IMR-90 (cell line): ENCODE data around the gene FN3KRP. TPM values are rescaled to one million over a fixed set of nuclear protein-coding genes. Genes with fewer than 3 reads are reported as not detected.
A peak's percentile ranks its signal among the peaks of the same experiment; 100 is the strongest.

Experiments
- ATAC-seq: fragments of 200-7000 bp; cut with Tn5 transposase; 2 replicates; pipeline ENCODE4 v1.9.1; 2020; ENCODE audit warnings: low read depth, mild to moderate bottlenecking, moderate library complexity
- BruUV-seq: library from RNA; stranded (reverse); fragments of 400-500 nt; replicated peaks from 2 replicates; lab custom pipeline; 2021; lab: Mats Ljungman, UMichigan
- CTCF ChIA-PET: fragments of 300-600 bp; formaldehyde crosslinking; extraction: SDS; loops from one replicate; lab custom pipeline; 2021; ENCODE audit warnings: antibody characterized with exemption; lab: Yijun Ruan, JAX
- POLR2A ChIA-PET: fragments of 300-600 bp; sonication (Branson Sonifier 250); formaldehyde crosslinking; loops from one replicate; lab custom pipeline; 2022; ENCODE audit warnings: antibody characterized with exemption; ENCODE audit not compliant: unreplicated experiment; lab: Charles Lee
- DNase-seq: peaks from one replicate; pipeline ENCODE4 v3.0.0; 2013
- H2AFZ ChIP-seq: replicated peaks from 2 replicates; pipeline ENCODE3; 2013; ENCODE audit warnings: low read length, mild to moderate bottlenecking; ENCODE audit not compliant: poor library complexity
- H2AK5ac ChIP-seq: 2 replicates; pipeline ENCODE4 v1.6.1; 2013; ENCODE audit warnings: low read depth, low read length, inconsistent platforms
- H2AK9ac ChIP-seq: replicated peaks from 2 replicates; pipeline ENCODE3; 2013; ENCODE audit warnings: mild to moderate bottlenecking, low read depth, low read length, moderate library complexity; ENCODE audit not compliant: poor library complexity
- H2BK120ac ChIP-seq: 2 replicates; pipeline ENCODE4 v1.6.1; 2013; ENCODE audit warnings: low read depth, low read length, inconsistent platforms
- H2BK15ac ChIP-seq: 3 replicates; pipeline ENCODE4 v1.6.1; 2013; ENCODE audit warnings: low read depth, low read length, inconsistent platforms
- H2BK20ac ChIP-seq: 2 replicates; pipeline ENCODE4 v1.6.1; 2013; ENCODE audit warnings: low read depth, mild to moderate bottlenecking, inconsistent platforms, low read length, moderate library complexity
- H2BK5ac ChIP-seq: 2 replicates; pipeline ENCODE4 v1.6.1; 2013; ENCODE audit warnings: mild to moderate bottlenecking, low read depth, low read length, inconsistent platforms; ENCODE audit not compliant: poor library complexity, severe bottlenecking
- H3K14ac ChIP-seq: replicated peaks from 2 replicates; pipeline ENCODE4 v1.6.1; 2013; ENCODE audit warnings: low read depth, low read length, inconsistent platforms
- H3K18ac ChIP-seq: 2 replicates; pipeline ENCODE4 v1.6.1; 2013; ENCODE audit warnings: low read depth, low read length, control low read depth
- H3K23ac ChIP-seq: 2 replicates; pipeline ENCODE4 v1.6.1; 2013; ENCODE audit warnings: low read depth, low read length, inconsistent platforms
- H3K27ac ChIP-seq: 2 replicates; pipeline ENCODE4 v1.5.1; 2013; ENCODE audit warnings: mild to moderate bottlenecking, control low read depth, low read length; ENCODE audit not compliant: insufficient read depth
- H3K27me3 ChIP-seq: 2 replicates; pipeline ENCODE4 v1.6.1; 2013; ENCODE audit warnings: low read length; ENCODE audit not compliant: control insufficient read depth, insufficient read depth
- H3K36me3 ChIP-seq: 2 replicates; pipeline ENCODE4 v1.6.1; 2013; ENCODE audit warnings: low read length, mixed read lengths; ENCODE audit not compliant: control insufficient read depth, insufficient read depth
- H3K4ac ChIP-seq: 2 replicates; pipeline ENCODE4 v1.6.1; 2013; ENCODE audit warnings: low read depth, low read length, inconsistent platforms
- H3K4me1 ChIP-seq: 2 replicates; pipeline ENCODE4 v1.6.1; 2013; ENCODE audit warnings: low read length, mixed read lengths; ENCODE audit not compliant: control insufficient read depth, insufficient read depth
- H3K4me2 ChIP-seq: 2 replicates; pipeline ENCODE4 v1.6.1; 2013; ENCODE audit warnings: low read depth, mild to moderate bottlenecking, control low read depth, low read length, moderate library complexity
- H3K4me3 ChIP-seq: 2 replicates; pipeline ENCODE4 v1.5.1; 2013; ENCODE audit warnings: low read depth, mild to moderate bottlenecking, control low read depth, low read length, moderate library complexity; ENCODE audit not compliant: insufficient read depth
- H3K56ac ChIP-seq: 2 replicates; pipeline ENCODE4 v1.6.1; 2013; ENCODE audit warnings: low read length, inconsistent platforms; ENCODE audit not compliant: insufficient read depth; ENCODE audit errors: extremely low read depth
- H3K79me1 ChIP-seq, 2 experiments: 2 replicates each; pipeline ENCODE4 v1.6.1; 2013; ENCODE audit warnings: low read length in 2 of 2, inconsistent platforms in 1 of 2, low read depth in 1 of 2
- H3K9ac ChIP-seq: 2 replicates; pipeline ENCODE4 v1.6.1; 2013; ENCODE audit warnings: low read depth, low read length, control low read depth
- H3K9me1 ChIP-seq: 2 replicates; pipeline ENCODE4 v1.6.1; 2013; ENCODE audit warnings: low read length, inconsistent platforms; ENCODE audit not compliant: insufficient read depth
- H3K9me3 ChIP-seq: 2 replicates; pipeline ENCODE4 v1.6.1; 2013; ENCODE audit warnings: low read length; ENCODE audit not compliant: control insufficient read depth, insufficient read depth
- H4K20me1 ChIP-seq: 2 replicates; pipeline ENCODE4 v1.6.1; 2013; ENCODE audit warnings: low read length, inconsistent platforms; ENCODE audit not compliant: insufficient read depth
- H4K5ac ChIP-seq: 2 replicates; pipeline ENCODE4 v1.6.1; 2013; ENCODE audit warnings: mild to moderate bottlenecking, low read depth, low read length, control low read depth
- H4K8ac ChIP-seq, 2 experiments: 2 replicates each; pipeline ENCODE4 v1.6.1; 2013; ENCODE audit warnings: low read depth in 2 of 2, low read length in 2 of 2, control low read depth in 1 of 2, inconsistent platforms in 1 of 2
- H4K91ac ChIP-seq: 2 replicates; pipeline ENCODE4 v1.6.1; 2013; ENCODE audit warnings: low read depth, low read length, inconsistent platforms; ENCODE audit not compliant: insufficient read depth
- BHLHE40 ChIP-seq: fragments of 150-350 bp; IDR thresholded peaks from 2 replicates; pipeline ENCODE4 v1.6.1; 2016; ENCODE audit warnings: mild to moderate bottlenecking, low read depth, low read length
- FOS ChIP-seq: fragments of 150-350 bp; IDR thresholded peaks from 2 replicates; pipeline ENCODE4 v1.6.1; 2016; ENCODE audit warnings: low read depth, low read length
- MAFK ChIP-seq: IDR thresholded peaks from 2 replicates; pipeline ENCODE4 v1.6.1; 2012; ENCODE audit warnings: low read depth, low read length, improper control_type of control experiment
- MXI1 ChIP-seq: IDR thresholded peaks from 2 replicates; pipeline ENCODE4 v1.6.1; 2012; ENCODE audit warnings: low read depth, mild to moderate bottlenecking, low read length, moderate library complexity, borderline replicate concordance
- RAD21 ChIP-seq: IDR thresholded peaks from 2 replicates; pipeline ENCODE4 v1.6.1; 2012; ENCODE audit warnings: low read length, improper control_type of control experiment
- WGBS, 2 experiments: methylation state at CpG; one replicate each; pipeline versions ENCODE4 v1.1.5 to v1.1.7; 2013; ENCODE audit warnings: missing lambda C conversion rate in 2 of 2; ENCODE audit not compliant: insufficient read length in 1 of 2; ENCODE audit errors: extremely low coverage in 2 of 2; 5-methylcytosine and 5-hydroxymethylcytosine counted together
- dilution Hi-C: fragments of 300-500 bp; cut with HindIII; formaldehyde crosslinking; loops from one replicate; pipeline ENCODE4 v1.14.3; 2018; ENCODE audit warnings: low sequenced_read_pairs; ENCODE audit not compliant: unreplicated experiment
- in situ Hi-C: fragments of 300-500 bp; cut with MboI; formaldehyde crosslinking; loops from 3 replicates; pipeline ENCODE4 v1.14.3; 2019; ENCODE audit warnings: low sequenced_read_pairs, inconsistent platforms, mixed read lengths
- intact Hi-C: fragments of 100-400 bp; cut with micrococcal nuclease; formaldehyde crosslinking; loops from 2 replicates; pipeline ENCODE4 v1.10.0; 2022
- polyA plus RNA-seq, 3 experiments: library from polyadenylated mRNA; depleted of rRNA; stranded (reverse); fragments of >200 nt; gene quantifications; 2 replicates each; pipeline ENCODE4 v1.2.3, GENCODE V29; 2012; ENCODE audit warnings: low replicate concordance in 1 of 3
- total RNA-seq: library from RNA; depleted of rRNA; stranded (reverse); fragments of >200 nt; gene quantifications from 2 replicates; pipeline ENCODE4 v1.2.3, GENCODE V29; 2012
- TF ChIP-seq, protein P1 (sequence below): fragments of 150-350 bp; IDR thresholded peaks from 2 replicates; pipeline ENCODE4 v1.6.1; 2017; ENCODE audit warnings: mild to moderate bottlenecking, antibody characterized with exemption, low read length, low read depth
- TF ChIP-seq, protein P2 (sequence below): fragments of 150-350 bp; IDR thresholded peaks from 2 replicates; pipeline ENCODE4 v1.6.1; 2016; ENCODE audit warnings: low read depth, mild to moderate bottlenecking, low read length, moderate library complexity, borderline replicate concordance

FN3KRP gene
- total and polyA plus RNA-seq, 2 of the 4 experiments (the other 2 are of a cell fraction), result 18.6 to 20.3 TPM

DNA sequence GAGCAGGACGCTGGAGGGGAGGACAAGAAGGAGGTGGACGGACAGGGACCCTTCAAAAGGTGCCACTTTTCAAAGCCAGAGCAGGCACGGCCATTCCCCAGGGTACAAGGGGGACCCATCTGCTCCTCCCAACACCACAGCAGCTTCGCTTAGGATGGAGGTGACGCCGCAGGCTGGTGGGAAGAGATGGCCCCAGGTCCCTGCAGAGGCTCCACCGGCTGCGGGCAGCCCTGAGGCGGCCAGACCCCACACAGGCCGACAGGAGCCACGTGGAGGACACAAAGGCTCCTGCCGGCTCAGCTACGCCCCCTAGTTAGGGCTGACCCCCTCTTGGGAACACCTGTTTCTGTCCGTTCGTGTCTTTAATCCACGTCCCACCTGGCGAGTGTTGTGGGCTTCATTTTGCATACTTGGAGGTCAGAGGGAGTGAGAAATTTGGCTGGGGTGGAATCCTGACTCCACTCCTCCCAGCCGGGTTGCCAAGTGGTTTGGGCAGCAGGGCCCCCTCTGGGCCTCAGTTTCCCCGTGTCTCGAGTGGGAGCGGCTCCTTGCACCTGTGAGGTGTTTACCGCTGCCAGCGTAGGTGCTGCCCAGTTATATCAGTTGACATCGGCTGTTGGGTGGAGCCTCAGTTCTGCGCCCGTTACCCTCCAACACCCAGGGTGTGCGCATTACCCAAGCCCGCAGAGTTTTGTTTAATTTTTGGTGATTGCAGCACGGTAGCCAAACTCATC lies 5.8 kb upstream of the FN3KRP start:
- no peaks in the 10 kb centered on the region for H3K9me3 ChIP-seq
- no peak overlapping the region for H2AK5ac ChIP-seq
- intact Hi-C loops, result no loop called here
- H3K4ac ChIP-seq, result no peak overlapping the region
- H3K9me1 ChIP-seq, result no peaks in the 10 kb centered on the region
- H3K36me3 ChIP-seq, result no peaks in the 10 kb centered on the region
- DNase-seq (no peak), ATAC-seq (no peak)
- TF ChIP-seq MXI1 (no peak), RAD21 (no peak), BHLHE40 (no peak), MAFK (no peak), FOS (no peak)
- TF ChIP-seq, protein P1, sequence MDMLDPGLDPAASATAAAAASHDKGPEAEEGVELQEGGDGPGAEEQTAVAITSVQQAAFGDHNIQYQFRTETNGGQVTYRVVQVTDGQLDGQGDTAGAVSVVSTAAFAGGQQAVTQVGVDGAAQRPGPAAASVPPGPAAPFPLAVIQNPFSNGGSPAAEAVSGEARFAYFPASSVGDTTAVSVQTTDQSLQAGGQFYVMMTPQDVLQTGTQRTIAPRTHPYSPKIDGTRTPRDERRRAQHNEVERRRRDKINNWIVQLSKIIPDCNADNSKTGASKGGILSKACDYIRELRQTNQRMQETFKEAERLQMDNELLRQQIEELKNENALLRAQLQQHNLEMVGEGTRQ, result no peak
- TF ChIP-seq, protein P2, sequence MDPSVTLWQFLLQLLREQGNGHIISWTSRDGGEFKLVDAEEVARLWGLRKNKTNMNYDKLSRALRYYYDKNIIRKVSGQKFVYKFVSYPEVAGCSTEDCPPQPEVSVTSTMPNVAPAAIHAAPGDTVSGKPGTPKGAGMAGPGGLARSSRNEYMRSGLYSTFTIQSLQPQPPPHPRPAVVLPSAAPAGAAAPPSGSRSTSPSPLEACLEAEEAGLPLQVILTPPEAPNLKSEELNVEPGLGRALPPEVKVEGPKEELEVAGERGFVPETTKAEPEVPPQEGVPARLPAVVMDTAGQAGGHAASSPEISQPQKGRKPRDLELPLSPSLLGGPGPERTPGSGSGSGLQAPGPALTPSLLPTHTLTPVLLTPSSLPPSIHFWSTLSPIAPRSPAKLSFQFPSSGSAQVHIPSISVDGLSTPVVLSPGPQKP, result no peak
- H3K56ac ChIP-seq, result no peak overlapping the region
- peak overlapping the region; percentile 37 for H2AFZ ChIP-seq
- H3K14ac ChIP-seq, result no peak overlapping the region
- H3K27me3 ChIP-seq, result peaks cover 11% of the 10 kb centered on the region; the same call in 1 of the 2 replicates
- no peaks in the 10 kb centered on the region for H4K20me1 ChIP-seq
- no peak overlapping the region for H3K4me2 ChIP-seq
- no peak overlapping the region for H2BK15ac ChIP-seq
- H4K91ac ChIP-seq, result no peak overlapping the region
- no peak overlapping the region for H2AK9ac ChIP-seq
- ChIA-PET POLR2A (no interaction called here), CTCF (no interaction called here)
- no peak overlapping the region for H4K5ac ChIP-seq
- no peak overlapping the region for H3K18ac ChIP-seq
- BruUV-seq, result no TSS peak
- no peaks in the 10 kb centered on the region for H3K4me1 ChIP-seq
- dilution Hi-C loops, result no loop called here
- no peak overlapping the region for H2BK120ac ChIP-seq
- no peak overlapping the region for H2BK20ac ChIP-seq
- H3K9ac ChIP-seq, result no peak overlapping the region
- H3K23ac ChIP-seq, result no peak overlapping the region
- H2BK5ac ChIP-seq, result no peak overlapping the region
- no peak overlapping the region for H3K4me3 ChIP-seq
- no peak overlapping the region for H4K8ac ChIP-seq
- no peak overlapping the region for H3K27ac ChIP-seq
- WGBS, 2 experiments, result 50% methylated on average over 6 of the region's 29 CpGs; no CpG with 5 or more reads in 1 of the 2 experiments
- H3K79me1 ChIP-seq, result no peaks in the 10 kb centered on the region; a peak in 1 of 4 replicates
- in situ Hi-C loops, result no loop called here
